Measurements from ENCODE around the gene OR10A4.
"Not testable (repeated sequence)": the region's sequence is repeated elsewhere in the genome, so short reads cannot be mapped to it uniquely, and the experiment has no call there.

OR10A4 gene, protein sequence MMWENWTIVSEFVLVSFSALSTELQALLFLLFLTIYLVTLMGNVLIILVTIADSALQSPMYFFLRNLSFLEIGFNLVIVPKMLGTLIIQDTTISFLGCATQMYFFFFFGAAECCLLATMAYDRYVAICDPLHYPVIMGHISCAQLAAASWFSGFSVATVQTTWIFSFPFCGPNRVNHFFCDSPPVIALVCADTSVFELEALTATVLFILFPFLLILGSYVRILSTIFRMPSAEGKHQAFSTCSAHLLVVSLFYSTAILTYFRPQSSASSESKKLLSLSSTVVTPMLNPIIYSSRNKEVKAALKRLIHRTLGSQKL

DNA sequence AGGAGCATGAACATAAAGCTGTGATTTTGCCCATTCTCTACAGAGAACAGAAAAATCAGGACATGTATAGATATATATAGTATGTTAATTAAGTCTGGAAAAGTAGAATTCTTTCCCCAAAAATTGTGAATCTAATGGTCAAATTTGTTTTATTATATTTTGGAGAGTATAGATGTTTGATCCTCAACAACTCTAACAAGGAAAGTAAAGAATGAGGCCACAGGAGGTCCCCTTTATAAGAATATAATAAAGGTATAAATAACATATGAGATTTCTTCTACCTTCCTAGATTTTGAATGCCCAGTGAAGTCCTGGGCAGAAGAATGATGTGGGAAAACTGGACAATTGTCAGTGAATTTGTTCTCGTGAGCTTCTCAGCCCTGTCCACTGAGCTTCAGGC lies at the start of gene OR10A4:
TSS of gene OR10A4 (plus strand) at position 301 of the 400 bp plus-strand sequence. CDS start at position 324, 23 bp downstream.
- no peak for DNase-seq (ENCODE audit: low spot score)

DNA sequence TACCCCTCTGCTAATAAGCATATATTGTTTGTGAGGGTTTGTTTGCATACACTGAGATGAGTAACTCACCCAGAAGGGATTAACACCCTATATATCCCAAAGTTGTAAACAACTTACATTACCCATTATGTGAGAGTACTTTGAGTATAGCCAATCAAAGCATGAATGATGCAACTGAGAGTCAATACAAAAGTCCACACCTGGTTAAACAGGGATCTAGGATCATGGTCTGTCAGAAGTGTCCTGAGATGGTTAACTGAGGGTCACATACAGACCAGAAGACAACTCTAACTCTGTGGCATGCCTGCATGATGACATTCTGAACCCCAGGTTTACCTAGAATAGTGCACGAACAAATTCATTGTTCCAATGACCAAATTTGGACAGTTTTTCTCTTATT lies 48.3 kb upstream of the OR10A4 start:
- DNase-seq (ENCODE audit: low spot score), result no peak

DNA sequence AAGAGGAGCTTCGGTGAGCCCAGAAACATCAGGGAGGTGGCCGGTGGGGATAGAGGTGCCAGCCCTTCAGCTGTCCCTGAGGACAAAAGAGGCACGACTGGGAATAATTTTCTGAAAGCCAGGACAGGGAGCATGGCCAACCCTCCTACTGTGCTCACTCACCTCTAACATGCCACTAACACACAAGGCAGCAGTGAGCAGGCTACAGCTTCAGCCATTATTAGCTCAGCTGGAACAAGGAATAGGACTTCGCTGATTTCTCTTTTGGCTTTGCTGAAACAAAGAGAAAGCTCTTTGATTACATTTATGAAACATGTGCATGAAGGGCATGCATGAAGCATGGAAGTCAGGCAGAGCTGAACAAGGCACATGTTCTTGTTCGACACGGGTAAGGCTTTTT lies 43.1 kb upstream of the OR10A4 start:
- no peak for DNase-seq (ENCODE audit: low spot score)

DNA sequence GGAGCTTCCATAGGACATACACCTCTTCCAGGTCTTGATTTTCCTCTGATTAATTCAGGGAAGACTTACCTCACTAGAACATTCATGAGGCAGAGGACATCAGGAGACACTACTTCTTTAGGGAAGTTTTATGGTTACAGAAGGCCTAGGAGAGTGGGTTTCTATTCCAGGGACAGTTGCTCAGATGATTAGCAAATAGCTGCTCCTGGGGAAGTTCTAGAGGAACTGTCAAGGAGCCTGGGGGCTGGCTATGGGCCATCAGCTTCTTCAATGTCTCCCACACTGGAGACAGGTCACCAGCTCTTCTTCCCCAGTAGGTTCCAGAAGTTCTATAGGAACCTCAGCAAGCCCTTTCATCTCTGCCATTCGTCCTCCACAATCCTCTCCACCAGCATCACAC lies 42.4 kb upstream of the OR10A4 start:
- no peak for DNase-seq (ENCODE audit: low spot score)

DNA sequence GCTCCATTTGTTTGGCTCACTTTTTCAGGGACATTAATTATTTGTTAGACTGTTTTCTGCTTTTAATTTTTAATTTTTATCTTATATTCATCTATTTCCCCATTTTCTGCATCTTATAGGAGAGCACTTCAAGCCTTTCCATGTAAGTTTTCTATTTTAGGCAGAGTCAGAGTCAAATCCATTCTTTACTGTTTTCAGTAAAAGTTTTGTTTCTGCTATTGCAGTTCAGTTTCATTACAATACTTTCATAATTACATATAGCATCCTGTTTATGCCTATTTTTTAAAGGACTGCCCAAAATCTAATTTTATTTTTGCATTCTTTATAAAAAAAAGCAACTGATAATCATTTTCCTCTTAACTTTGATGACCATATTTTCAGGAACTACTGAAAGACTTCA lies 34.7 kb upstream of the OR10A4 start:
- no peak for DNase-seq (ENCODE audit: low spot score)

DNA sequence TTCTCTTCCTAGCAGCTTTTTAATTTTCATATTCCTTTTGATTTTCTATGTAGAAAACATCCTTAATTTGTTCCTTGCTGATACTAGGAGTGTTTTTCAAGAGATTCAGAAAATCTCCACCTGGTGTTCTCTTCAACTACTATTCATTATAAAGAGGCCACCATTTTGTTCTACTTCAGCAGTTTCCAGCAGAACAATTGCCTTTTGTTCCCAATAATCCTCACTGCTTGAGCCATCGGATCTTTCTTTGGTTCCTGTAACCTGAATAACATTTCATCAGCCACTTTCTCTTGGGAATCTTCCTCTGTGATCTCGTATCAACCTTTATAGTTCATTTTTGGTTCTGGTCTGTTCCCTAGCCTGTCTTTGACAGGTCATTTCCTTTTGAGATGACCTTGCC lies 32.8 kb upstream of the OR10A4 start:
- peak; percentile 47 for DNase-seq (ENCODE audit: low spot score)

DNA sequence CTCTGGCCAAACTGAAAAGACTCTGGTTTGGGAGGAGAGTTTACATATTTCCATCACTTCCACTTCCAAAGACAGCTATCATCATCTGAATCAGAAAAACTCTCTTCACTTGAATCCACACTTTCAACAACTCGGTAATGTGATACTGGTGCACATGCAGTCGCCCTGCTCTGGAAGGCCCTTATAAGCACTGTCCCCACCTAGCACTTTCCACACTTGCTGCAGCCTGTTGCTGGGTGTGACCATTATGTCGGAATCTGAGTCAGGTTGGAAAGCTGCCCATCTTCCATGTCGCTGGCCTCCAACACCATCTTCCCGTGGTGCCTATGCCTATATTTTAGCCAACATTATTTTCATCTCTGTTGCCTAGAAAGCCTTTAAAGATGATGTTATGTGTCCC lies 32.1 kb upstream of the OR10A4 start:
- DNase-seq (ENCODE audit: low spot score), result no peak

DNA sequence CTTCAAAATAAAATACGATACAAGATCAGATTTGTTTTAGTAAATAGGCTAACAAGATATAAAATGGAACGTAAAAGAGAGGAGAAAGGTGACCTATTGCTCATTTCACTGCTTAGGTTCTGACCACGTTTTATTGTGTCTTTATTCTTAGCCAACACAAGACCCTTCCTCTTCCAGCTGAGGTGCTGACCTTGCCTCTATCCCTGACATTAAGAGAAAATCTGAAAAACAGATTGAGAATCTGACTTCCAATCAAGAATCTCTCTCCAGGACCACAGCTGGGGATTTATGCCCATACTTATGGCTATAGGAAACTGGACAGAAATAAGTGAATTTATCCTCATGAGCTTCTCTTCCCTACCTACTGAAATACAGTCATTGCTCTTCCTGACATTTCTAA lies 31.0 kb upstream of the OR10A4 start, which contains the start of gene OR10A5:
TSS of gene OR10A5 (plus strand) at position 301 of the 400 bp plus-strand sequence. CDS start at position 301, 0 bp downstream.
- DNase-seq (ENCODE audit: low spot score), result no peak

DNA sequence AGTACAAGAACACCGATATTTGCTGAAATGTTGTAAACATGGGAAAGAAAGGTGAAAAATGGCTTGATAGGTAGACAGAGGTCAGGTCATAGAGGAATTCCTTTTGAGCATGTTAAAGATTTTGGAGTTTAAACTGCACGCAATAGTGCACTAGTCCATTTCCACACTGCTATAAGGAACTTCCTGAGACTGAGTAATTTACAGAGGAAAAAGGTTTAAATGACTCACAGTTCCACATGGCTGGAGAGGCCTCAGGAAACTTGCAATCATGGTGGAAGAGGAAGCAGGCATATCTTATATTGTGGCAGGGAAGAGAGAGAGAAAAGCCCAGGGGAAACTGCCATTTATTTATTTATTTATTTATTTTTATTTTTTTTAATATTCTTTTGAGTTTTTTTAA lies 25.9 kb upstream of the OR10A4 start:
- DNase-seq (ENCODE audit: low spot score), result no peak

DNA sequence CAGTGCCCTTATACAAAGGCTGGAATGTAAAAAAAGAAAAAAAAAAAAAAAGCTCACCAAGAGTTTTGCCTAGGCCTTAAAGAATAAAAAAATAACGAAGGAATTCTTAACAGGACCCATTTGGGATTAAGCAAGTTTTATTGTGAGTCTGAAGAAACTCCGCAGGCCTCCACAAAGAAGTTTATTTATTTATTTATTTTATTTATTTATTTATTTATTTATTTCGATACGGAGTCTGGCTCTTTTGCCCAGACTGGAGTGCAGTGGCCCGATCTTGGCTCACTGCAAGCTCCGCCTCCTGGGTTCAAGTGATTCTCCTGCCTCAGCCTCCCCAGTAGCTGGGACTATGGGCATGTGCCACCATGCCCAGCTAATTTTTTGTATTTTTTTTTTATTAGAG lies 21.6 kb upstream of the OR10A4 start:
- not testable (repeated sequence) for DNase-seq (ENCODE audit: low spot score)

DNA sequence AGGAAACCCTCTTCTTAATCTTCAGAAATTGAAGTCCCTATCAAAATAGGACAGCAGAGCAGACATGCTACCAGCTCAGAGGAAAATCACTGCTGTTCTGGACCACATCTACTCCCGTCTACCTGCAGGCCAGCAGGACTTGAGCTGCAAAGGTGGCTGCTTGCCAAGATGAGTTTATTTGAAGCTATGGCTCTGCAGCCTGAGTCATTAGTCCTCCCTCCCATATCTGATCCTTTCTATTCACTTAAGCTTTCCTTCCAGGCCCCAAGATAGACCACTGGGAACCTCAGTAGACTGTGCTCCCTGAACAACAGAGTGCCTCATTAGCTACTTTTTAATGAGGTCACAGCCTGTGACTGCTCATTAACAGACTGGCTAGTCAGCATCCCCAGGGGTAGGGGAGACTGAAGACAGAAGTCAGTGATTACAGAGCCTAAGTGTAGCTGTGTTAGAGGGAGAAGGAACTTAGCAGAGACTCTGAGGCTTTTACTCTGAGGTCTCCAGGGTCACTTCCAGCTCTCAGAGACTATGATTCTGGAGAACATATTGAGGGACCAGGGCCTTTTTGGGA lies 20.4 kb upstream of the OR10A4 start:
- DNase-seq (ENCODE audit: low spot score), result no peak

DNA sequence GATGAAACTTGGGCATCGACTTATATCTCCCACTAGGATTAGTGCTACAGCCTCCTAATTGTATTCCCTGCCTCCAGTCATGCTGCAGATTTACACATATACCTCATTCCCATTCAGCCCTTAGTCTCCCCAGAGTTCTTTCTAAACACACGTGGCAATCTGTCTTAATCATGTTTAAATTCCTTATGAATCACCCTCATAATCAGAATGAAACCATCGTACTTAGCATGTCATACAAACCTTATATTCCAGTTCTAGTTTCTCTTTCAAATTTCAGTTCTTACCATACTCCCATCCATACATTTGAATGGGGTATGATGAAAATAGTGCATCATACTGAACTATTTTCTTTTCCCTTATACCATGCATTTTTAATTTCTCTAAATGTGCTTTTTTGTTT lies 19.6 kb upstream of the OR10A4 start:
- DNase-seq (ENCODE audit: low spot score), result no peak

DNA sequence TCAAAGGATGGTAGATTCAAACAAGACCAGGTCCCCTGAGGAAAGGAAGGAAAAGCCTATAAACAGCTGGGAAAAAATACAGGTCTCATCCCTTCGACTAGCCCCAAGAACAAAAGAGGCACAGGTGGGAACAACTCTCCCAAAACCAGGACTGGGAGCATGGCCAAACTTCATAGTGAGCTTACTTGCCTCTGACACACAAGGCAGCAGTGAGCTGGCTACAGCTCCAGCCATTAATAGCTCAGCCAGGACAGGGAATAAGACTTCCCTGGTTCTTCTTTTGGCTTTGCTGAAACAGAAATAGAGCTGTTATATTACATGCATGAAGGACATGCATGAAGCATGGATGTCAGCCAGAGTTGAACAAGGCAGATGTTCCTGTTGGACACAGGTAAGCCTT lies 13.5 kb upstream of the OR10A4 start, which contains the start of gene OR10A2:
TSS of gene OR10A2 (plus strand) at position 97 of the 400 bp plus-strand sequence. CDS start 6,698 bp downstream, outside the sequence.
- no peak for DNase-seq (ENCODE audit: low spot score)

DNA sequence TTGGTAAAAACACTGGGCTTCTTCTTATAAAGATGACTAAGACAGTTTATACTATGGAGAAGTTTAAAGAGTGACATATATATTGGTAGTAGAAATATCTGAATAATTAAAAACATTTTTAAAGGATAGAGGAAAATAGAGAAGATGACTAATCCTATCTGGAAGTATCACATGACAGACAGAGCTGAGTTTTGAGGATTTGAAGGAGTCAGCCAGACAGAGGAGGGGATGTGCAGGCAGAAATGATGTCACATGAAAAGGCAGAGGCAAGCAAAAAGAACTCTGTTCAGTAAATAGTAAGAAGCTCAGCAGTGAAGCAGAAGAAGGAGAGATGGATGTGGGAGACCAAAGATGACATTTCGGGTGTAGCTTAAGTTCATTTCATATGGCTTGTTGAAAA lies 12.0 kb upstream of the OR10A4 start:
- peak; percentile 84 for DNase-seq (ENCODE audit: low spot score)

DNA sequence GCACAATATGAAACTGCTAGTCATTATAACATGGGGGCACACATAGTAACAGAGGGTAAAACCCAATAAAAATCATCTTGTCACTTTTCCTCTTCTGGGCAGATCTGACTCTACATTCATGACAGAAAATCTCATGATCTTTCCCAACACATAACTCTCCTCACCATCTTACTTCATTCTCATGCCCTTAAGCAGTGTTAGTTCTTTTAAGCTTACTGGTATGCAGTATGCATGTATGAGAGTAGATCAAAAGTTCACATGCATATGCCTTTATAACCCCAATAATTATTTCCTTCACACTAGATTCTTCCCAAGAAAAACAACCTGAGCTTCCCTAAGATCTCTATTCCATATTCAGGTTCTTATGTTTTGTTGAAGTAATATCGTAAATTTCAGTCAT lies 5.1 kb upstream of the OR10A4 start:
- DNase-seq (ENCODE audit: low spot score), result no peak

DNA sequence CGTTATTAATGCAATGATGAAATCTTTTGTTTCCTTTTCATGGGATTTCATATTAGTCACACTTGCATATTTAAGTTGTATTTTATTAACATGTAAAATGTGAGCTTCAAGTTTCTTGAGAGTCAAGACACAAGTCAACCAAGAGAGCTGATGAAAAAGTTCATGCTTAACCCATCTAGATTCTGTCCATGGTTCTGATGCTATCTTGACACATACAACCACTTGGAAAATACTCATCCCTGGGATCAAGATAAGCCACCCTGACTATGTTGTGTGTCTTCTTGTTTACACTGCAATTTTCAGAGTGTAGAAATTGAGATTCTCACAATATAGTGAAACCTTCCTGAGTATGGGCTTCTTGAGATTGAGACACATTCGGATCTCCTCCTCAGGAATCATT lies 664 bp upstream of the OR10A4 start:
- DNase-seq (ENCODE audit: low spot score), result no peak

DNA sequence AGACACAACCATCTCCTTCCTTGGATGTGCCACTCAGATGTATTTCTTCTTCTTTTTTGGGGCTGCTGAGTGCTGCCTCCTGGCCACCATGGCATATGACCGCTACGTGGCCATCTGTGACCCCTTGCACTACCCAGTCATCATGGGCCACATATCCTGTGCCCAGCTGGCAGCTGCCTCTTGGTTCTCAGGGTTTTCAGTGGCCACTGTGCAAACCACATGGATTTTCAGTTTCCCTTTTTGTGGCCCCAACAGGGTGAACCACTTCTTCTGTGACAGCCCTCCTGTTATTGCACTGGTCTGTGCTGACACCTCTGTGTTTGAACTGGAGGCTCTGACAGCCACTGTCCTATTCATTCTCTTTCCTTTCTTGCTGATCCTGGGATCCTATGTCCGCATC lies 489 bp downstream of the OR10A4 start:
- no peak for DNase-seq (ENCODE audit: low spot score)

DNA sequence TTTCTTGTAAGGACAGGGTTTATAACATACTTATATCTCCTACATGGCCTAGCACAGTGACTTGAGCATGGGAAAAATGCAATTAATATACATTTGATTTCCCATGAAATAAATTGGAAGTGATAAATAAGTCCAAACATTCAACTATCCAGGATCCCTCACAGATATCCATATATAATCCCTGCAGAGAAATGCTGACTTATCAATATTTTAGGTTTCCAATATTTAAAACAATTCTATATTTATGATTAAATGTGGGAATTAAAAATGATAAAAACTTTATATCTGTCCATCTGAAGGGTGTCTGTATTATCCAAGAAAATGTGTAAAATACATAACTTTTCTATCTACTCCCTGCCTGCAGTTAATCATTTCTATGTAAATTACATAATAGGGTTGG lies 6.3 kb downstream of the OR10A4 start:
- no peak for DNase-seq (ENCODE audit: low spot score)

DNA sequence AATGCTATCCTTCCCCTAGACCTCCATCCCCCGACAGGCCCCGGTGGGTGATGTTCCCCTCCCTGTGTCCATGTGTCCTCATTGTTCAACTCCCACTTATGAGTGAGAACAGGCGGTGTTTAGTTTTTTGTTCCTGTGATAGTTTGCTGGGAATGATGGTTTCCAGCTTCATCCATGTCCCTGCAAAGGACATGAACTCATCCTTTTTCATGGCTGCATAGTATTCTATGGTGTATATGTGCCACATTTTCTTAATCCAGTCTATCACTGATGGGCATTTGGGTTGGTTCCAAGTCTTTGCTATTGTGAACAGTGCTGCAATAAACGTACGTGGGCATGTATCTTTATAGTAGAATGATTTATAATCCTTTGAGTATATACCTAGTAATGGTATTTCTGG lies 11.3 kb downstream of the OR10A4 start:
- not testable (repeated sequence) for DNase-seq (ENCODE audit: low spot score)

DNA sequence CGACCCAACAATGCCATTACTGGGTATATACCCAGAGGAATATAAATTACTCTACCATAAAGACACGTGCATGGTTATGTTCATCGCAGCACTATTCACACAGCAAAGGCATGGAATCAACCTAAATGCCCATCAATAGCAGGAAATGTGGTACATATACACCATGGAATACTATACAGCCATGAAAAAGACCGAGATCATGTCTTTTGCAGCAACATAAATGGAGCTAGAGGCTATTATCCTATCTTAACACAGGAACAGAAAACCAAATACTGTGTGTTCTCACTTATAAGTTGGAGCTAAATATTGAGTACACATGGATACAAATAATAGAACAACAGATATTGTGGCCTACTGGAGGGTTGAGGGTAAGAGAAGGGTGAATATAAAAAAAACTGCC lies 12.4 kb downstream of the OR10A4 start:
- no peak for DNase-seq (ENCODE audit: low spot score)

DNA sequence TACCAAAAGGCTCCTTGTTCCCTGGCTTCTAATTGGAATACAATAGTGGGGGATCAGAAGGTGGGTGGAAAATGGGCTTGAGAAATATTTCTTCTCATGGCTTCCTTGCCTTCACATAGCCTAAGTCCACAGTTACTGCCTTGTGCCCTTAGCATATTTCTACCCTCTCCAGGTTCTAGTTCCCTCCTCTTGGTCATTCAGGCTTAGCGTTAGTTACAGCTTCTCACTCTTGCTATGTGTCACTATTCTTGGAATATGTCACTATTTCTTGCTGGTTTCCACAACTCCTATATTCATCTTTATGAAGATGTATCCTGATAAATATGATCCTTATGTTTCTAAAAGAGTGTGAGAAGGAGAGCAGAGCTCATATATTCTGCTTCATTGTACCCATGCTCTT lies 13.4 kb downstream of the OR10A4 start:
- DNase-seq (ENCODE audit: low spot score), result no peak

DNA sequence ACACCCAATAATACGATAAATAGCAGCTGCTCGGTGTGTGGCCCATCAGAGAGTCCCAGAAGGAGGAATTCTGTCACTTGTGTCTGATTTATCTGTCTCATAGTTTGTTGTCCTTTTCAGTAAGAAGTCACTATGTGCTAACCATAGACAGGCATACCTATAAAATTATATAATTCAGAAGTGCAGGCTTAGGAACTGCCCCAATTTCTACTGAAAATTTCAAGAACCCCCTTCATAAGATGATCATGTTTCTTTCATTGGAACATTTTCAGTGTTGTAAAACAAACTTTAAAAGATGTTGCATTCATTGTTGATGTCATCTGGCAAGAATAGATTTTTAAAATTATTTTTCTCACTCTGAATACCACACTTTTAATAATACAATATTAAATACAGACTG lies 16.0 kb downstream of the OR10A4 start, which contains the start of gene OR2D2:
TSS of gene OR2D2 (minus strand) at position 101 of the 400 bp plus-strand sequence. CDS start at position 101, 0 bp downstream.
- DNase-seq (ENCODE audit: low spot score), result no peak

DNA sequence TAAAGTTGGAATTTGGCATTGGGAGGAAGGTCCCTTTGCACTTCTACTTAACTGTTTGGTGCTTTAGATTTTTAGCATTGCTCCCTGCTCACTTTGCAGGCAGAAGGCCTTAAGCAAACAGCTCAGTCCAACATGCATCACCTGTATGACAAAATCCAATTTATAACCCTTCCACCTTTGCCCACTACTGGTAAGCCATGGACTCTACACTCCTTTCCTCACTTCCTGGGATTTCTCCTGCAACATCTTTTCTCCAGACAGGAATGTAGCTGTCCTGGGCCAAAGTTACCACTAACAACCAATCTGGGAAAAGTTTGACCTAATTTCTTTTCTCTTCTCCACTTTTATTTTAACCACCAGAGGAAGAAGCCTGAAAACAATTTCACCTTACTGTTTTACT lies 17.7 kb downstream of the OR10A4 start:
- DNase-seq (ENCODE audit: low spot score), result no peak

DNA sequence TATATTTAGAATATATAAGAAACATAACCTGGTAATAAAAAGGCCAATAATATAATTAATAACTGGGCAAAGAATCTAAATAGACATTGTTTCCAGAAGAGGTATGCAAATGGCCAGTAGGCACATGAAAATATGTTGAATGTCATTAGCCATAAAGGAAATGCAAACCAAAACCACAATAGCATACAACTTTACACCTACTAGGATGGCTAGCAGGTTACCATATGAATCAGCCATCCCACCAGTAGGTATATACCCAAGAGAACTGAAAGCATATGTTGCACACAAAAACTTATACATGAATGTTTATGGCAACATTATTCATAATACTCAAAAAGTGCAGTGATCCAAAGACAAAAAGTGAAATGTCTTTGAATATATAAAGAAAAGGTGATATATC lies 18.6 kb downstream of the OR10A4 start:
- no peak for DNase-seq (ENCODE audit: low spot score)

Measured in COLO829 (cell line).